Measurements from ENCODE around the gene ANKRD52. TPM values are rescaled to one million over a fixed set of nuclear protein-coding genes. Genes with fewer than 3 reads are reported as not detected.

The ANKRD52 gene
- total and polyA plus RNA-seq, 2 of the 8 experiments (the other 6 are each of a cell fraction or from before 2014, with no cell fraction given), result 14.0 to 36.3 TPM

- no peak overlapping the region for H3K14ac ChIP-seq (ENCODE audit: insufficient read length)
- H3K4me2 ChIP-seq (ENCODE audit: insufficient read depth in 1 of 2, low read depth in 2 of 2, low read length in 2 of 2), result no peak overlapping the region
- no peak overlapping the region for H2BK12ac ChIP-seq (ENCODE audit: low read depth, low read length)
- no peak overlapping the region for H4K8ac ChIP-seq (ENCODE audit: extremely low read depth, insufficient read depth, low read length)
- no peaks in the 10 kb centered on the region for H3K4me1 ChIP-seq (replicated peaks in 1 of 4; ENCODE audit: control insufficient read depth in 3 of 4, insufficient read depth in 4 of 4, low read length in 3 of 4)
- no peak overlapping the region for H3K18ac ChIP-seq (ENCODE audit: extremely low read depth, low read length)
- peaks cover 24 to 54% (median 42%) of the 10 kb centered on the region in 4 experiments for H3K36me3 ChIP-seq (ENCODE audit: control insufficient read depth in 2 of 4, insufficient read depth in 4 of 4, low read length in 3 of 4)
- CTCF ChIA-PET (ENCODE audit: partially characterized antibody), result interaction anchor here (0.6 to 12.3 kb wide), 32 partner anchors 8 to 850 kb away, joined by 3 to 111 read pairs (median 4); partner anchors contain the start of genes ANKRD52, MYL6B, RNF41 and SLC39A5
- H3K79me1 ChIP-seq (ENCODE audit: low read depth, low read length), result no peaks in the 10 kb centered on the region
- H3K4me3 ChIP-seq (ENCODE audit: extremely low read depth in 1 of 4, insufficient read depth in 2 of 4, low read depth in 3 of 4, low read length in 4 of 4), result no peak overlapping the region
- H2BK5ac ChIP-seq (ENCODE audit: low read depth, low read length), result no peak overlapping the region
- H3K23me2 ChIP-seq (ENCODE audit: low read depth, low read length), result no peaks in the 10 kb centered on the region
- H3K79me2 ChIP-seq (ENCODE audit: control insufficient read depth in 1 of 2, insufficient read depth in 2 of 2, low read length in 2 of 2), result no peaks in the 10 kb centered on the region
- H2BK120ac ChIP-seq (replicated peaks; ENCODE audit: low read depth, low read length), result no peak overlapping the region
- no peaks in the 10 kb centered on the region for H3K27me3 ChIP-seq (replicated peaks in 1 of 4; ENCODE audit: control insufficient read depth in 3 of 4, extremely low read depth in 1 of 4, insufficient read depth in 3 of 4, low read length in 3 of 4)
- TF ChIP-seq ATF2 (IDR thresholded peaks at IDR 0.05; ENCODE audit: low read length) (no peak), CTCF (IDR thresholded peaks at IDR 0.05; ENCODE audit: control extremely low read depth in 1 of 3, insufficient read depth in 1 of 3, low read depth in 1 of 3, low read length in 3 of 3) (peak; percentile 78 to 91 (median 85)), POLR2A (IDR thresholded peaks at IDR 0.05; ENCODE audit: control extremely low read depth in 1 of 2, low read depth in 2 of 2, low read length in 2 of 2) (0 out of 3 replicates have a peak, but pooled peaks of 1 of the 2 experiments have one; percentile 5), RAD21 (IDR thresholded peaks at IDR 0.05 in 1 of 2, conservative IDR thresholded peaks at IDR 0.05 in 1 of 2; ENCODE audit: low read depth in 2 of 2, low read length in 2 of 2) (peak; percentile 68 to 74)
- no peak overlapping the region for H3K9ac ChIP-seq (replicated peaks in 1 of 4; ENCODE audit: extremely low read depth in 1 of 4, low read depth in 3 of 4, low read length in 3 of 4)
- H4K91ac ChIP-seq (replicated peaks; ENCODE audit: insufficient read length, low read length), result no peak overlapping the region
- H2BK15ac ChIP-seq (ENCODE audit: low read length), result no peak overlapping the region
- no peak overlapping the region for H3K4ac ChIP-seq (replicated peaks; ENCODE audit: insufficient read length, low read depth, low read length)
- DNase-seq (ENCODE audit: low read depth in 1 of 2, low spot score in 2 of 2), result peak in 1 of 2 experiments; percentile 84
- no peak for FAIRE-seq
- no peak overlapping the region for H4K5ac ChIP-seq (ENCODE audit: insufficient read length, low read depth, low read length)
- no peak overlapping the region for H3K56ac ChIP-seq (replicated peaks; ENCODE audit: insufficient read length, low read depth, low read length)
- H2AK5ac ChIP-seq (ENCODE audit: low read depth, low read length), result no peak overlapping the region
- H2BK20ac ChIP-seq (ENCODE audit: low read length), result no peak overlapping the region
- H3K9me3 ChIP-seq (ENCODE audit: insufficient read depth in 2 of 2, low read depth in 1 of 2, low read length in 1 of 2), result no peaks in the 10 kb centered on the region
- POLR2A ChIA-PET (ENCODE audit: partially characterized antibody), result interaction anchor here (1.0 to 17.4 kb wide), 12 partner anchors 10 to 109 kb away, joined by 3 to 203 read pairs (median 4); partner anchors contain the start of genes ANKRD52, CNPY2, MYL6 and RNF41
- no peaks in the 10 kb centered on the region for H4K20me1 ChIP-seq (replicated peaks in 1 of 2; ENCODE audit: control insufficient read depth in 1 of 2, insufficient read depth in 2 of 2, low read length in 2 of 2)
- H2AFZ ChIP-seq (ENCODE audit: low read length), result no peak overlapping the region
- WGBS, 2 experiments (ENCODE audit: extremely low coverage in 1 of 2, insufficient coverage in 1 of 2, insufficient read length in 1 of 2, insufficient replicate concordance in 2 of 2, low coverage in 1 of 2, low lambda C conversion rate in 2 of 2, missing lambda C conversion rate in 1 of 2), result 85% methylated on average over 14 of the region's 14 CpGs; no CpG with 5 or more reads in 1 of the 2 experiments
- H3K23ac ChIP-seq (ENCODE audit: insufficient read length), result no peak overlapping the region
- H3K27ac ChIP-seq (ENCODE audit: low read depth, low read length), result no peak overlapping the region
Observed at GRCh38 chr12:56206452-56207166, 51.6 kb downstream of the ANKRD52 start.

Measured in H1 (cell line).